ENCODE results near the gene GLIS1.

GLIS1 gene

GRCh38 chr1:53672243-53672642 is 66.7 kb downstream of the GLIS1 start:
- Histone ChIP-seq H3K27me3 (ENCODE audit: low read length) (no peaks in the 10 kb centered on the region), H3K9me2 (replicated peaks; ENCODE audit: insufficient read depth, low read length) (no peaks in the 10 kb centered on the region), H3K9me3 (ENCODE audit: insufficient read depth, low read length) (no peaks in the 10 kb centered on the region), H3K27ac (ENCODE audit: low read depth, low read length) (no peak overlapping the region), H3K4me3 (ENCODE audit: insufficient read depth, low read length, poor library complexity, severe bottlenecking) (no peak overlapping the region), H2AFZ (ENCODE audit: low read depth, low read length, severe bottlenecking) (no peak overlapping the region), H3K36me3 (ENCODE audit: low read length) (no peaks in the 10 kb centered on the region), H3F3A (ENCODE audit: insufficient read depth) (no peaks in the 10 kb centered on the region), H4K20me1 (ENCODE audit: low read depth, low read length) (no peaks in the 10 kb centered on the region), H3K4me2 (ENCODE audit: low read depth, low read length, poor library complexity, severe bottlenecking) (no peak overlapping the region), H3K79me2 (ENCODE audit: insufficient read depth, low read length) (no peaks in the 10 kb centered on the region), H3K9ac (ENCODE audit: low read length) (no peak overlapping the region)
- TF ChIP-seq CTCF (IDR thresholded peaks at IDR 0.05; ENCODE audit: insufficient read depth, low read length, poor library complexity, severe bottlenecking) (no peak), EZH2phosphoT487 (conservative IDR thresholded peaks at IDR 0.05; ENCODE audit: low read length) (no peak)

- no peaks in the 10 kb centered on the region for H3K9me2 ChIP-seq (replicated peaks; ENCODE audit: insufficient read depth, low read length)
- no peaks in the 10 kb centered on the region for H3K36me3 ChIP-seq (ENCODE audit: low read length)
- H2AFZ ChIP-seq (ENCODE audit: low read depth, low read length, severe bottlenecking), result no peak overlapping the region
- no peak for TF ChIP-seq CTCF (IDR thresholded peaks at IDR 0.05; ENCODE audit: insufficient read depth, low read length, poor library complexity, severe bottlenecking)
- TF ChIP-seq EZH2phosphoT487 (conservative IDR thresholded peaks at IDR 0.05; ENCODE audit: low read length), result no peak
- H3K27me3 ChIP-seq (ENCODE audit: low read length), result no peaks in the 10 kb centered on the region
- no peaks in the 10 kb centered on the region for H4K20me1 ChIP-seq (ENCODE audit: low read depth, low read length)
- no peak overlapping the region for H3K27ac ChIP-seq (ENCODE audit: low read depth, low read length)
- no peaks in the 10 kb centered on the region for H3K9me3 ChIP-seq (ENCODE audit: insufficient read depth, low read length)
- no peak overlapping the region for H3K4me2 ChIP-seq (ENCODE audit: low read depth, low read length, poor library complexity, severe bottlenecking)
- H3K4me3 ChIP-seq (ENCODE audit: insufficient read depth, low read length, poor library complexity, severe bottlenecking), result no peak overlapping the region
- no peaks in the 10 kb centered on the region for H3F3A ChIP-seq (ENCODE audit: insufficient read depth)
- H3K79me2 ChIP-seq (ENCODE audit: insufficient read depth, low read length), result no peaks in the 10 kb centered on the region
- no peak overlapping the region for H3K9ac ChIP-seq (ENCODE audit: low read length)
Observed at GRCh38 chr1:53669621-53670191, 69.3 kb downstream of the GLIS1 start.

GRCh38 chr1:53666566-53666965 is 72.4 kb downstream of the GLIS1 start:
- Histone ChIP-seq H3K4me2 (ENCODE audit: low read depth, low read length, poor library complexity, severe bottlenecking) (no peak overlapping the region), H3K9me2 (replicated peaks; ENCODE audit: insufficient read depth, low read length) (no peaks in the 10 kb centered on the region), H3K36me3 (ENCODE audit: low read length) (no peaks in the 10 kb centered on the region), H3K9ac (ENCODE audit: low read length) (no peak overlapping the region), H3K27ac (ENCODE audit: low read depth, low read length) (no peak overlapping the region), H3K4me3 (ENCODE audit: insufficient read depth, low read length, poor library complexity, severe bottlenecking) (no peak overlapping the region), H4K20me1 (ENCODE audit: low read depth, low read length) (no peaks in the 10 kb centered on the region), H2AFZ (ENCODE audit: low read depth, low read length, severe bottlenecking) (no peak overlapping the region), H3K27me3 (ENCODE audit: low read length) (no peaks in the 10 kb centered on the region), H3K79me2 (ENCODE audit: insufficient read depth, low read length) (no peaks in the 10 kb centered on the region), H3K9me3 (ENCODE audit: insufficient read depth, low read length) (no peaks in the 10 kb centered on the region), H3F3A (ENCODE audit: insufficient read depth) (no peaks in the 10 kb centered on the region)
- TF ChIP-seq CTCF (IDR thresholded peaks at IDR 0.05; ENCODE audit: insufficient read depth, low read length, poor library complexity, severe bottlenecking) (no peak), EZH2phosphoT487 (conservative IDR thresholded peaks at IDR 0.05; ENCODE audit: low read length) (no peak)
